Adrenal gland (tissue), 12 donors: Measurements from ENCODE around the gene PTPRN2. TPM values are rescaled to one million over a fixed set of nuclear protein-coding genes. Genes with fewer than 3 reads are reported as not detected.

Source experiments
- DNase-seq, 7 donors: peaks; one replicate each; pipeline ENCODE4 v3.0.0-alpha.2; 2019 to 2020
- H3K27ac ChIP-seq, 5 donors: fragments of 200-600 bp; sonication (generic) in 4 of 5; 1 replicate in 3 of 5; 2 replicates in 2 of 5; pipeline versions ENCODE4 v1.5.1 to v1.8.0; 2016 to 2020; ENCODE audit warnings: mild to moderate bottlenecking in 1 of 5
- H3K27me3 ChIP-seq: fragments of 200-600 bp; 2 replicates; pipeline ENCODE4 v1.8.0; 2021
- H3K36me3 ChIP-seq, 2 donors: fragments of 200-600 bp; replicated peaks in 1 of 2; 1 replicate in 1 of 2; 2 replicates in 1 of 2; pipeline versions ENCODE4 v1.5.1 to v1.8.0; 2018 to 2022
- H3K4me1 ChIP-seq, 2 donors: fragments of 200-600 bp; replicated peaks in 1 of 2; 1 replicate in 1 of 2; 2 replicates in 1 of 2; pipeline versions ENCODE4 v1.5.1 to v1.8.0; 2018 to 2021
- H3K4me3 ChIP-seq, 4 donors: fragments of 200-600 bp; sonication (generic) in 3 of 4; one replicate each; pipeline ENCODE4 v1.5.1; 2016 to 2018
- H3K9me3 ChIP-seq, 3 donors: fragments of 200-600 bp; sonication (generic) in 1 of 3; replicated peaks in 1 of 3; 1 replicate in 2 of 3; 2 replicates in 1 of 3; pipeline versions ENCODE4 v1.5.1 to v1.8.0; 2016 to 2021
- POLR2A ChIP-seq, 2 donors: fragments of 450-650 bp; IDR thresholded peaks; one replicate each; pipeline ENCODE4 v1.6.1; 2017; ENCODE audit warnings: antibody characterized with exemption in 2 of 2, mild to moderate bottlenecking in 2 of 2, moderate library complexity in 1 of 2
- WGBS, 4 donors: extraction: QIAGEN DNeasy Blood & Tissue Kit in 2 of 4; methylation state at CpG; one replicate each; pipeline versions ENCODE4 v1.1.5 to v1.1.7; 2013 to 2017; 5-methylcytosine and 5-hydroxymethylcytosine counted together
- intact Hi-C, 2 donors: fragments of 100-400 bp; cut with DNase I; formaldehyde crosslinking; loops; one replicate each; pipeline versions ENCODE4 v1.14.1 to v1.15.0; 2022 to 2023
- polyA plus RNA-seq, 3 donors: library from polyadenylated mRNA; stranded (reverse); fragments of 200-250 nt in 2 of 3; fragments of 350-450 nt in 1 of 3; fragmentation: Illumina TruSeq in 1 of 3; extraction: RNeasy Lipid Tissue Mini Kit (QIAGEN cat#74804) in 1 of 3; gene quantifications; one replicate each; pipeline ENCODE4 v1.2.3, GENCODE V29; 2013 to 2014
- total RNA-seq, 9 donors: library from RNA; depleted of rRNA in 4 of 9; stranded (reverse); fragments of >200 nt in 4 of 9; fragments of 120-200 nt in 1 of 9; fragmentation: NEBNext Ultra II Directional in 1 of 9; extraction: Animal tissue kit (Norgen Biotek cat#: 25700) in 1 of 9; gene quantifications; one replicate each; pipeline versions ENCODE4 v1.1.0 to v1.2.4, GENCODE V29; 2013 to 2023
- TF ChIP-seq, protein P1 (sequence below), 6 experiments: fragments of 450-650 bp in 4 of 6; fragments of 200-600 bp in 2 of 6; sonication (generic) in 1 of 6; IDR thresholded peaks; 1 replicate in 5 of 6; 2 replicates in 1 of 6; pipeline versions ENCODE4 v1.5.1 to v1.8.0; 2016 to 2021; ENCODE audit warnings: antibody characterized with exemption in 6 of 6, mild to moderate bottlenecking in 2 of 6, moderate library complexity in 1 of 6
- donor health status: healthy with polysubstance abuse.
- donor health status: Bipolar disorder and iron deficiency.
- donor health status: DM: yes; HTN: yes; CAD: no.
- donor health status: DM: no; HTN: no; CAD: no.
- donor health status: DM: no; HTN: no; CAD: no.
- donor health status: DM: yes; HTN: yes; CAD: no.

The PTPRN2 gene
- total and polyA plus RNA-seq, 12 donors: 2.2 to 16.2 (median 3.4) TPM

DNA sequence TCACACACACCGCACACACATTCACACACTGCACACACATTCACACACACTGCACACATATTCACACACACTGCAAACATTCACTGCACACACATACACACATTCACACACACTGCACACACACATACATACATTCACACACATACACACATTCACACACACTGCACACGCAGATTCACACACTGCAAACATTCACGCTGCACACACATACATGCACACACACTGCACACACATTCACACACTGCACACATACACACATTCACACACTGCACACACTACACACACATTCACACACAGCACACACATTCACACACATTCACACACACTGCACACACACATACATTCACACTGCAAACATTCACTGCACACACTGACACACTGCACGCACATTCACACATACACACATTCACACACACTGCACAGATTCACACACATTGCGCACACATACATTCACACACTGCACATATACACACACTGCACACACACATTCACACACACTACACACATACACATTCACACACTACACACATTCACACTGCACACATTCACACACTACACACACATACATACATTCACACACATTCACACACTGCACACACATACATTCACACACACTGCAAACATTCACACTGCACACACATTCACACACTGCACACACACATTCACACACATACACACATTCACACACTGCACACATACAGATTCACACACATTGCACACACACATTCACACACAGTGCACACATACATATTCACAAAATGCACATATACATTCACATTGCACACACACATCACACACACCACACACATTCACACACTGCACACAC lies 325.1 kb downstream of the PTPRN2 start:
- no peaks in the 10 kb centered on the region for H3K9me3 ChIP-seq
- H3K27ac ChIP-seq: no peak overlapping the region
- H3K4me3 ChIP-seq: no peak overlapping the region
- intact Hi-C loops: no loop called here
- TF ChIP-seq, protein P1, sequence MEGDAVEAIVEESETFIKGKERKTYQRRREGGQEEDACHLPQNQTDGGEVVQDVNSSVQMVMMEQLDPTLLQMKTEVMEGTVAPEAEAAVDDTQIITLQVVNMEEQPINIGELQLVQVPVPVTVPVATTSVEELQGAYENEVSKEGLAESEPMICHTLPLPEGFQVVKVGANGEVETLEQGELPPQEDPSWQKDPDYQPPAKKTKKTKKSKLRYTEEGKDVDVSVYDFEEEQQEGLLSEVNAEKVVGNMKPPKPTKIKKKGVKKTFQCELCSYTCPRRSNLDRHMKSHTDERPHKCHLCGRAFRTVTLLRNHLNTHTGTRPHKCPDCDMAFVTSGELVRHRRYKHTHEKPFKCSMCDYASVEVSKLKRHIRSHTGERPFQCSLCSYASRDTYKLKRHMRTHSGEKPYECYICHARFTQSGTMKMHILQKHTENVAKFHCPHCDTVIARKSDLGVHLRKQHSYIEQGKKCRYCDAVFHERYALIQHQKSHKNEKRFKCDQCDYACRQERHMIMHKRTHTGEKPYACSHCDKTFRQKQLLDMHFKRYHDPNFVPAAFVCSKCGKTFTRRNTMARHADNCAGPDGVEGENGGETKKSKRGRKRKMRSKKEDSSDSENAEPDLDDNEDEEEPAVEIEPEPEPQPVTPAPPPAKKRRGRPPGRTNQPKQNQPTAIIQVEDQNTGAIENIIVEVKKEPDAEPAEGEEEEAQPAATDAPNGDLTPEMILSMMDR (IDR thresholded peaks at IDR 0.05): no peak
- TF ChIP-seq POLR2A (IDR thresholded peaks at IDR 0.05): no peak
- H3K36me3 ChIP-seq: no peaks in the 10 kb centered on the region
- H3K4me1 ChIP-seq: no peaks in the 10 kb centered on the region
- 73 to 99% (median 97%) methylated on average over 5 of the region's 5 CpGs for WGBS, 4 donors
- no peak for DNase-seq
- H3K27me3 ChIP-seq: no peaks in the 10 kb centered on the region

DNA sequence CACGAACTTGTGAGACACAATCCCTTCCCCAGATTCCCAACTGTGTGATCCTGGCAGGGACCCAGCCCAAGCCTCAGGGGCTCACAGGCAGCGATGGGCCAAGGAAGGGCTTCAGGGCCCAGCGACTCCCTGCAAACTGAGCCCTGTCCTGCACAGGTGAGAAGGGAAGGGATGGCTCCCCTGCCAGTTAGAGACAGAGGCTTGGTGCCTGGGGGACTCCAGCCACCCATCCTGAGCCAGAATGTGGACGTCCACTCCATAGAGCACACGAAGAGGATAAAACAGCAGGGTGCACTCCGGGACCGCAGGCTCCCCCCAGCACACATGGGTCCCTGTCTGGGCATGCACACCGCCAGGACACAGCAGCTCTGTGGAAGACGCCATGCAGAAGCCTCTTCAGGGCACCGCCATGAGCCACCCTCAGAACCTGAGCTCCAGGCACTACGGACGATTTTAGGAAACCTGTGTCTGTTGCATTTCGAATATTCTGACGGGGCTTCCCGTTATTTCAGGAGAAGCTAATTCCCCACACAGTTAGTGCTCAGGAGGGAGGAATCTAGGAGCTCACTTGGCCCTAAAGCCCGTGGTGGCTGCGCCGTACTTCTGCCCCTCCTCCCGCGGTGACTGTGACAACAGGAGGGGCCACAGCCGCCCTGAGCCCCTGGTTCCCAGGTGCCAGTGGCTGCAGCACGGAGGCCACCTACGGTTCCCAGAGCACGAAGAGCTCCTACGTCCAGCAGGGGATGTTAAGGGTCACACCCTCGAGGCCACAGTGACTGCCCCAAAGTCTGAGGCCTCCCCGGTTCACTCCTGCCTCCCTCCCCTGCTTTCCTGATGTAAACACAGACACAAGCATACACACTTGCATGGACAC lies 326.0 kb downstream of the PTPRN2 start:
- Histone ChIP-seq H3K27me3 (no peaks in the 10 kb centered on the region), H3K4me1 (no peaks in the 10 kb centered on the region), H3K36me3 (no peaks in the 10 kb centered on the region), H3K4me3 (no peak overlapping the region), H3K27ac (no peak overlapping the region), H3K9me3 (no peaks in the 10 kb centered on the region)
- DNase-seq: no peak
- intact Hi-C loops: no loop called here
- 83 to 87% (median 84%) methylated on average over 18 to 27 of the region's 27 CpGs for WGBS, 4 donors
- TF ChIP-seq, protein P1 (IDR thresholded peaks at IDR 0.05): no peak
- TF ChIP-seq POLR2A (IDR thresholded peaks at IDR 0.05): no peak

DNA sequence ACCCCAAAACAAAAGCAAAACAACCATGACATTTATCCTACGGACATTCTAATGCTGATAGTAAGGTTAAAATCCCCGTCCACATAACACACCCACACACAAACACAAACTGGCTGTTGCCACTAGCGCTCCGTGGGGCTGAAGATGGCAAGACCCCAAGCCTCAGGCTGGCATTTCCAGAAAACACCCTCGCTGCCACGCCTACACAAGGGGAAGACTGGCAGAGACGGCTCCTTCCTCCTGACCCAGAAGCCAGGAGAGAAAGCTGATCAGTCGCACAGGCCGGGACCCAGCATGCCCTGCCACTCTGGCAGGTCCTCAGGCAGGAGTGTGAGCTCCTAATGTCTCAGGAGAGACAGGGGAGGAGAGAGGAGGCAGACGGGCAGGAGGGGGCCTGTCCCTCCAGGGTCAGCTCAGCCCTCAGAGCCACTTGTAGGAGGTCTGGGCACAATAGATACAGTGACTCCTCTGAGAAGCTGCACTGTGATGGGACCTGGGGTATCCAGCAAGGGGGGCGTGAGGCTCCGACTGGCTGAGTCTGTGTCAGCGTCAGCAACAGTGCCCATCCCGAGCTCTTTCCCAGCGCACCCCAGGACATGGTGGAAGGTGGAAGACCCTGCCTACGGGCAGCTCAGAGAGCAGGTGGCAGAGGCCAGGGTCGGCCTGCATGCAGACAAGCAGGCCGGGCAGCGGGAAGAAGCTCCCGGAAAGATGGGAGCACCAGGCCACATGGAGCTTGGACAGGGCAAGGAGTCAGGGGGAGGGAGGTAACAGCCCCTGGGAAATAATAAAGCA lies 326.9 kb downstream of the PTPRN2 start:
- Histone ChIP-seq H3K9me3 (no peaks in the 10 kb centered on the region), H3K36me3 (no peaks in the 10 kb centered on the region), H3K4me1 (no peaks in the 10 kb centered on the region), H3K27ac (no peak overlapping the region), H3K4me3 (no peak overlapping the region), H3K27me3 (no peaks in the 10 kb centered on the region)
- TF ChIP-seq POLR2A (IDR thresholded peaks at IDR 0.05): no peak
- TF ChIP-seq, protein P1 (IDR thresholded peaks at IDR 0.05): no peak
- 75 to 87% (median 83%) methylated on average over 14 to 20 of the region's 20 CpGs for WGBS, 4 donors
- intact Hi-C loops: no loop called here
- DNase-seq: no peak
